HEK293 (cell line): Measurements from ENCODE around the gene TMEM72.
A peak's percentile ranks its signal among the peaks of the same experiment; 100 is the strongest.

Experiments used
- BCL11B ChIP-seq: fragments of 450-650 bp; formaldehyde crosslinking; IDR thresholded peaks from 2 replicates; pipeline ENCODE4 v1.5.1; 2016; ENCODE audit warnings: low read depth, missing biosample characterization, missing genetic modification characterization
- GLIS2 ChIP-seq: fragments of 450-650 bp; formaldehyde crosslinking; IDR thresholded peaks from 2 replicates; pipeline ENCODE4 v1.5.1; 2016; ENCODE audit warnings: missing biosample characterization, missing genetic modification characterization
- MEIS1 ChIP-seq: sonication (generic); formaldehyde crosslinking; IDR thresholded peaks from 2 replicates; pipeline ENCODE4 v1.8.1; 2022; ENCODE audit warnings: missing genetic modification reagents, mild to moderate bottlenecking, borderline replicate concordance
- ZBTB48 ChIP-seq: fragments of 450-650 bp; formaldehyde crosslinking; IDR thresholded peaks from 2 replicates; pipeline ENCODE4 v1.5.1; 2016; ENCODE audit warnings: missing biosample characterization, missing genetic modification characterization
- ZNF114 ChIP-seq: fragments of 450-650 bp; formaldehyde crosslinking; IDR thresholded peaks from 2 replicates; pipeline ENCODE4 v1.5.0; 2017; ENCODE audit warnings: missing biosample characterization, missing genetic modification characterization
- ZNF169 ChIP-seq: fragments of 450-650 bp; formaldehyde crosslinking; IDR thresholded peaks from 2 replicates; pipeline ENCODE4 v1.5.1; 2016; ENCODE audit warnings: missing biosample characterization, missing genetic modification characterization
- ZNF221 ChIP-seq: fragments of 450-650 bp; formaldehyde crosslinking; IDR thresholded peaks from 2 replicates; pipeline ENCODE4 v1.5.1; 2017; ENCODE audit warnings: missing biosample characterization, missing genetic modification characterization, borderline replicate concordance
- ZNF239 ChIP-seq: fragments of 450-650 bp; formaldehyde crosslinking; IDR thresholded peaks from 2 replicates; pipeline ENCODE4 v1.5.1; 2016; ENCODE audit warnings: missing biosample characterization, missing genetic modification characterization
- ZNF266 ChIP-seq: fragments of 450-650 bp; formaldehyde crosslinking; IDR thresholded peaks from 2 replicates; pipeline ENCODE4 v1.5.1; 2016; ENCODE audit warnings: missing biosample characterization, missing genetic modification characterization, low read depth
- ZNF302 ChIP-seq: fragments of 450-650 bp; formaldehyde crosslinking; IDR thresholded peaks from 2 replicates; pipeline ENCODE4 v1.5.1; 2016; ENCODE audit warnings: missing biosample characterization, missing genetic modification characterization, low read depth
- ZNF354C ChIP-seq: fragments of 450-650 bp; formaldehyde crosslinking; IDR thresholded peaks from 2 replicates; pipeline ENCODE4 v1.5.1; 2016; ENCODE audit warnings: missing biosample characterization, missing genetic modification characterization, low read depth, borderline replicate concordance
- ZNF48 ChIP-seq: fragments of 450-650 bp; formaldehyde crosslinking; IDR thresholded peaks from 2 replicates; pipeline ENCODE4 v1.5.1; 2016; ENCODE audit warnings: missing biosample characterization, missing genetic modification characterization
- ZNF623 ChIP-seq: fragments of 450-650 bp; formaldehyde crosslinking; IDR thresholded peaks from 2 replicates; pipeline ENCODE4 v1.5.1; 2016; ENCODE audit warnings: missing biosample characterization, missing genetic modification characterization
- ZNF701 ChIP-seq: fragments of 450-650 bp; formaldehyde crosslinking; IDR thresholded peaks from 2 replicates; pipeline ENCODE4 v1.5.1; 2016; ENCODE audit warnings: missing biosample characterization, missing genetic modification characterization
- ZNF707 ChIP-seq: fragments of 450-650 bp; formaldehyde crosslinking; IDR thresholded peaks from 2 replicates; pipeline ENCODE4 v1.5.1; 2016; ENCODE audit warnings: missing biosample characterization, missing genetic modification characterization
- ZSCAN30 ChIP-seq: fragments of 450-650 bp; IDR thresholded peaks from 2 replicates; pipeline ENCODE4 v1.5.1; 2018; ENCODE audit warnings: missing biosample characterization, mild to moderate bottlenecking, missing genetic modification characterization, moderate library complexity
- TF ChIP-seq, protein P1 (sequence below): fragments of 450-650 bp; formaldehyde crosslinking; IDR thresholded peaks from 2 replicates; pipeline ENCODE4 v1.5.1; 2017; ENCODE audit warnings: missing biosample characterization, mild to moderate bottlenecking, missing genetic modification characterization, moderate library complexity
- TF ChIP-seq, protein P2 (sequence below): fragments of 450-650 bp; formaldehyde crosslinking; IDR thresholded peaks from 2 replicates; pipeline ENCODE4 v1.5.1; 2016; ENCODE audit warnings: missing biosample characterization, missing genetic modification characterization
- TF ChIP-seq, protein P3 (sequence below): fragments of 450-650 bp; formaldehyde crosslinking; IDR thresholded peaks from 2 replicates; pipeline ENCODE4 v1.5.1; 2017; ENCODE audit warnings: missing biosample characterization, missing genetic modification characterization
- TF ChIP-seq, protein P4 (sequence below): fragments of 450-650 bp; formaldehyde crosslinking; IDR thresholded peaks from 2 replicates; pipeline ENCODE4 v1.5.1; 2016; ENCODE audit warnings: missing biosample characterization, missing genetic modification characterization
- TF ChIP-seq, protein P5 (sequence below): fragments of 450-650 bp; formaldehyde crosslinking; IDR thresholded peaks from 2 replicates; pipeline ENCODE4 v1.5.1; 2016; ENCODE audit warnings: missing biosample characterization, missing genetic modification characterization
- TF ChIP-seq, protein P6 (sequence below): sonication (generic); formaldehyde crosslinking; IDR thresholded peaks from 2 replicates; pipeline ENCODE4 v1.8.1; 2022; ENCODE audit warnings: mild to moderate bottlenecking, moderate library complexity, missing genetic modification reagents

Gene TMEM72

DNA sequence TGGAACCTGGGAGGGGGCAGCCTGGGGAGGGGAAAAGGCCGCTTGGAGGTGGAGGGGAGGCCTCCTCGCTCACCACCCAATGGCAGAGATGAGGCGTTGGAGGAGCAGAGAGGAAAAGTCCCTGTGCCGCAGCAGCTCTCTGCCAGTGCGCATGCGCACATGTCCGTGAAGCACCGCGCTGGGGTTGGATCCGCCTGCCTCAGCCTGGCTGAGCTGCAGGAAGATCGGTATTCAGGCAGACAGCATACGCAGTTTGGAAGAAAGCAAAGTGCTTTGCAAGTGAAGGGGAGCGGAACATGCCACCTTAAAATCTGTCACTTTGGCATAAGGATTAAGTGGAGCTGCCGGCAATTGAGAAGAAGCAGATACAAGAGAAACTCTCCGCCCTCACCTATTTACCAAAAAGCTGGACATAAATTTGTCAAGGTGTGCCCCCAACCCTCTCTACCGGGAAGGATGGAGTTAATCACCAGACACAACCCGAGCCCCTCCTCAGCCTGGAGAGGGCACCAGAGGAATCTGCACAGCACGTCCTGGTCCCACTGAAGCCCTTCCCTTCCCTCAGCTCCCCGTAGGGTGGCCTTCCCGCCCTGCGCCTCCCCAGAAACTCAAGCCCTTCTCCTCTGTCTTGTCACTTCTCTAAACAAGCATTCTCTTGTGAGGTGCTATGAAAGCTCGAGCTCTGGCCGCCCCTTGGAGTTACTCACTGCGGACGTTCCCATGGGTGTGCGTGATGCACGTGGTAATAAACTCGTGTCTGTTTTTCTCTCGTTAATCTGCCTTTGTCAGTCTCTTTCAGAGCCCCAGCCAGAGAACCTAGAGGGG is 32.2 kb upstream of the TMEM72 start (continued):
- TF ChIP-seq ZSCAN30 (tag by site-specific recombination) (no peak), ZNF623 (tag by site-specific recombination) (no peak), BCL11B (tag by site-specific recombination) (no peak), ZNF302 (tag by site-specific recombination) (no peak), ZNF266 (tag by site-specific recombination) (no peak), ZNF707 (tag by site-specific recombination) (no peak), ZNF221 (no peak), ZNF48 (tag by site-specific recombination) (no peak), ZNF701 (tag by site-specific recombination) (no peak), ZNF354C (no peak), MEIS1 (CRISPR knock-in tag) (no peak), GLIS2 (tag by site-specific recombination) (peak; percentile 67; the same call in 1 of the 2 replicates), ZNF169 (tag by site-specific recombination) (no peak), ZNF114 (no peak), ZNF239 (tag by site-specific recombination) (no peak), ZBTB48 (tag by site-specific recombination) (no peak)
- TF ChIP-seq, protein P1, sequence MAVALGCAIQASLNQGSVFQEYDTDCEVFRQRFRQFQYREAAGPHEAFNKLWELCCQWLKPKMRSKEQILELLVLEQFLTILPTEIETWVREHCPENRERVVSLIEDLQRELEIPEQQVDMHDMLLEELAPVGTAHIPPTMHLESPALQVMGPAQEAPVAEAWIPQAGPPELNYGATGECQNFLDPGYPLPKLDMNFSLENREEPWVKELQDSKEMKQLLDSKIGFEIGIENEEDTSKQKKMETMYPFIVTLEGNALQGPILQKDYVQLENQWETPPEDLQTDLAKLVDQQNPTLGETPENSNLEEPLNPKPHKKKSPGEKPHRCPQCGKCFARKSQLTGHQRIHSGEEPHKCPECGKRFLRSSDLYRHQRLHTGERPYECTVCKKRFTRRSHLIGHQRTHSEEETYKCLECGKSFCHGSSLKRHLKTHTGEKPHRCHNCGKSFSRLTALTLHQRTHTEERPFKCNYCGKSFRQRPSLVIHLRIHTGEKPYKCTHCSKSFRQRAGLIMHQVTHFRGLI: no peak
- TF ChIP-seq, protein P2, sequence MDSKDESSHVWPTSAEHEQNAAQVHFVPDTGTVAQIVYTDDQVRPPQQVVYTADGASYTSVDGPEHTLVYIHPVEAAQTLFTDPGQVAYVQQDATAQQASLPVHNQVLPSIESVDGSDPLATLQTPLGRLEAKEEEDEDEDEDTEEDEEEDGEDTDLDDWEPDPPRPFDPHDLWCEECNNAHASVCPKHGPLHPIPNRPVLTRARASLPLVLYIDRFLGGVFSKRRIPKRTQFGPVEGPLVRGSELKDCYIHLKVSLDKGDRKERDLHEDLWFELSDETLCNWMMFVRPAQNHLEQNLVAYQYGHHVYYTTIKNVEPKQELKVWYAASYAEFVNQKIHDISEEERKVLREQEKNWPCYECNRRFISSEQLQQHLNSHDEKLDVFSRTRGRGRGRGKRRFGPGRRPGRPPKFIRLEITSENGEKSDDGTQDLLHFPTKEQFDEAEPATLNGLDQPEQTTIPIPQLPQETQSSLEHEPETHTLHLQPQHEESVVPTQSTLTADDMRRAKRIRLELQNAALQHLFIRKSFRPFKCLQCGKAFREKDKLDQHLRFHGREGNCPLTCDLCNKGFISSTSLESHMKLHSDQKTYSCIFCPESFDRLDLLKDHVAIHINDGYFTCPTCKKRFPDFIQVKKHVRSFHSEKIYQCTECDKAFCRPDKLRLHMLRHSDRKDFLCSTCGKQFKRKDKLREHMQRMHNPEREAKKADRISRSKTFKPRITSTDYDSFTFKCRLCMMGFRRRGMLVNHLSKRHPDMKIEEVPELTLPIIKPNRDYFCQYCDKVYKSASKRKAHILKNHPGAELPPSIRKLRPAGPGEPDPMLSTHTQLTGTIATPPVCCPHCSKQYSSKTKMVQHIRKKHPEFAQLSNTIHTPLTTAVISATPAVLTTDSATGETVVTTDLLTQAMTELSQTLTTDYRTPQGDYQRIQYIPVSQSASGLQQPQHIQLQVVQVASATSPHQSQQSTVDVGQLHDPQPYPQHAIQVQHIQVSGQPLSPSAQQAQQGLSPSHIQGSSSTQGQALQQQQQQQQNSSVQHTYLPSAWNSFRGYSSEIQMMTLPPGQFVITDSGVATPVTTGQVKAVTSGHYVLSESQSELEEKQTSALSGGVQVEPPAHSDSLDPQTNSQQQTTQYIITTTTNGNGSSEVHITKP (tag by site-specific recombination): peak; percentile 94
- TF ChIP-seq, protein P3, sequence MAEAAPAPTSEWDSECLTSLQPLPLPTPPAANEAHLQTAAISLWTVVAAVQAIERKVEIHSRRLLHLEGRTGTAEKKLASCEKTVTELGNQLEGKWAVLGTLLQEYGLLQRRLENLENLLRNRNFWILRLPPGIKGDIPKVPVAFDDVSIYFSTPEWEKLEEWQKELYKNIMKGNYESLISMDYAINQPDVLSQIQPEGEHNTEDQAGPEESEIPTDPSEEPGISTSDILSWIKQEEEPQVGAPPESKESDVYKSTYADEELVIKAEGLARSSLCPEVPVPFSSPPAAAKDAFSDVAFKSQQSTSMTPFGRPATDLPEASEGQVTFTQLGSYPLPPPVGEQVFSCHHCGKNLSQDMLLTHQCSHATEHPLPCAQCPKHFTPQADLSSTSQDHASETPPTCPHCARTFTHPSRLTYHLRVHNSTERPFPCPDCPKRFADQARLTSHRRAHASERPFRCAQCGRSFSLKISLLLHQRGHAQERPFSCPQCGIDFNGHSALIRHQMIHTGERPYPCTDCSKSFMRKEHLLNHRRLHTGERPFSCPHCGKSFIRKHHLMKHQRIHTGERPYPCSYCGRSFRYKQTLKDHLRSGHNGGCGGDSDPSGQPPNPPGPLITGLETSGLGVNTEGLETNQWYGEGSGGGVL: peak; percentile 31; the same call in 1 of the 2 replicates
- TF ChIP-seq, protein P4, sequence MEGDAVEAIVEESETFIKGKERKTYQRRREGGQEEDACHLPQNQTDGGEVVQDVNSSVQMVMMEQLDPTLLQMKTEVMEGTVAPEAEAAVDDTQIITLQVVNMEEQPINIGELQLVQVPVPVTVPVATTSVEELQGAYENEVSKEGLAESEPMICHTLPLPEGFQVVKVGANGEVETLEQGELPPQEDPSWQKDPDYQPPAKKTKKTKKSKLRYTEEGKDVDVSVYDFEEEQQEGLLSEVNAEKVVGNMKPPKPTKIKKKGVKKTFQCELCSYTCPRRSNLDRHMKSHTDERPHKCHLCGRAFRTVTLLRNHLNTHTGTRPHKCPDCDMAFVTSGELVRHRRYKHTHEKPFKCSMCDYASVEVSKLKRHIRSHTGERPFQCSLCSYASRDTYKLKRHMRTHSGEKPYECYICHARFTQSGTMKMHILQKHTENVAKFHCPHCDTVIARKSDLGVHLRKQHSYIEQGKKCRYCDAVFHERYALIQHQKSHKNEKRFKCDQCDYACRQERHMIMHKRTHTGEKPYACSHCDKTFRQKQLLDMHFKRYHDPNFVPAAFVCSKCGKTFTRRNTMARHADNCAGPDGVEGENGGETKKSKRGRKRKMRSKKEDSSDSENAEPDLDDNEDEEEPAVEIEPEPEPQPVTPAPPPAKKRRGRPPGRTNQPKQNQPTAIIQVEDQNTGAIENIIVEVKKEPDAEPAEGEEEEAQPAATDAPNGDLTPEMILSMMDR (tag by site-specific recombination): peak; percentile 47; the same call in 1 of the 2 replicates
- TF ChIP-seq, protein P5, sequence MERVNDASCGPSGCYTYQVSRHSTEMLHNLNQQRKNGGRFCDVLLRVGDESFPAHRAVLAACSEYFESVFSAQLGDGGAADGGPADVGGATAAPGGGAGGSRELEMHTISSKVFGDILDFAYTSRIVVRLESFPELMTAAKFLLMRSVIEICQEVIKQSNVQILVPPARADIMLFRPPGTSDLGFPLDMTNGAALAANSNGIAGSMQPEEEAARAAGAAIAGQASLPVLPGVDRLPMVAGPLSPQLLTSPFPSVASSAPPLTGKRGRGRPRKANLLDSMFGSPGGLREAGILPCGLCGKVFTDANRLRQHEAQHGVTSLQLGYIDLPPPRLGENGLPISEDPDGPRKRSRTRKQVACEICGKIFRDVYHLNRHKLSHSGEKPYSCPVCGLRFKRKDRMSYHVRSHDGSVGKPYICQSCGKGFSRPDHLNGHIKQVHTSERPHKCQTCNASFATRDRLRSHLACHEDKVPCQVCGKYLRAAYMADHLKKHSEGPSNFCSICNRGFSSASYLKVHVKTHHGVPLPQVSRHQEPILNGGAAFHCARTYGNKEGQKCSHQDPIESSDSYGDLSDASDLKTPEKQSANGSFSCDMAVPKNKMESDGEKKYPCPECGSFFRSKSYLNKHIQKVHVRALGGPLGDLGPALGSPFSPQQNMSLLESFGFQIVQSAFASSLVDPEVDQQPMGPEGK (tag by site-specific recombination): 0 out of 2 replicates have a peak, but pooled peaks have one; percentile 21
- TF ChIP-seq, protein P6, sequence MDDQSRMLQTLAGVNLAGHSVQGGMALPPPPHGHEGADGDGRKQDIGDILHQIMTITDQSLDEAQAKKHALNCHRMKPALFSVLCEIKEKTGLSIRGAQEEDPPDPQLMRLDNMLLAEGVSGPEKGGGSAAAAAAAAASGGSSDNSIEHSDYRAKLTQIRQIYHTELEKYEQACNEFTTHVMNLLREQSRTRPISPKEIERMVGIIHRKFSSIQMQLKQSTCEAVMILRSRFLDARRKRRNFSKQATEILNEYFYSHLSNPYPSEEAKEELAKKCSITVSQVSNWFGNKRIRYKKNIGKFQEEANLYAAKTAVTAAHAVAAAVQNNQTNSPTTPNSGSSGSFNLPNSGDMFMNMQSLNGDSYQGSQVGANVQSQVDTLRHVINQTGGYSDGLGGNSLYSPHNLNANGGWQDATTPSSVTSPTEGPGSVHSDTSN (CRISPR knock-in tag): no peak
